CD4-positive, alpha-beta T cell treated with Interleukin-17A for 1 hour (primary cell): Measurements from ENCODE around the gene MUC4.
A peak's percentile ranks its signal among the peaks of the same experiment; 100 is the strongest.
"Not testable (repeated sequence)": the region's sequence is repeated elsewhere in the genome, so short reads cannot be mapped to it uniquely, and the experiment has no call there.

Experiments
- DNase-seq: peaks from one replicate; pipeline ENCODE4 v3.0.0-alpha.2; 2020

MUC4 gene

DNA sequence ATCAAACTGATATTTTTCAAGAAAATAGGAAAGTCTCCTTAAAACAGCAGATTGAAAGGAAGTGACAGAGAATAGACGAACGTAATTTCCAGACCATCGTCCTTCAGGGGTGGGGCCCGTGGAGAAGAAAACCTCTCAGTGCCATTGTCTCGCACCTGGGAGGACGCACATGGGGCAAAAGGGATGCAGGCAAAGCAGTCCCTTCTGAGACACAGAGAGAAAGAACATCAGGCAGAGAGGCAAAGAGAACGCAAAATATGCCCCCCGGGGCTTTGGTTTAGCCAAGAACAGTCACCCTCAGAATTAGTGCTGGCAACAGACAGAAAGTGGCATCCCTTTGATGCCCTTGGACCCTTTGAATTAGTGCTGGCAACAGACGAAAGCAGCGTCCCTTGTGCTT is 53.9 kb downstream of the MUC4 start:
- DNase-seq = no peak

DNA sequence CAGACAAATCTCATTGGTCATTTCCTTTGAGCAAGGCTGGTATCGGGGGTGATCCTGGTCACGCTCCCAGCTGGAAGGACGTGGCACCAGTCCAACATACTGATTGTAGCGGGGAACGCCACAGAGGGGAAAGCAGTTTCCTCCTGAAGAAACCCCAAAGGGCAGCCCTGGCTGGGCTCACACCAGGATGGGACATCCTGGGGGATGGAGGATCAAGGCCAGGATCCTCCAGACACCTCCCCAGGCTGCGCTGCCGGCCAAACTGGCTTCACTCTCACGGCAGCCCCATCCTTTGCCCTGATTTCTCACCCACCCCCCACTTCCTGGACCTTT is 54.3 kb downstream of the MUC4 start:
- DNase-seq = no peak

DNA sequence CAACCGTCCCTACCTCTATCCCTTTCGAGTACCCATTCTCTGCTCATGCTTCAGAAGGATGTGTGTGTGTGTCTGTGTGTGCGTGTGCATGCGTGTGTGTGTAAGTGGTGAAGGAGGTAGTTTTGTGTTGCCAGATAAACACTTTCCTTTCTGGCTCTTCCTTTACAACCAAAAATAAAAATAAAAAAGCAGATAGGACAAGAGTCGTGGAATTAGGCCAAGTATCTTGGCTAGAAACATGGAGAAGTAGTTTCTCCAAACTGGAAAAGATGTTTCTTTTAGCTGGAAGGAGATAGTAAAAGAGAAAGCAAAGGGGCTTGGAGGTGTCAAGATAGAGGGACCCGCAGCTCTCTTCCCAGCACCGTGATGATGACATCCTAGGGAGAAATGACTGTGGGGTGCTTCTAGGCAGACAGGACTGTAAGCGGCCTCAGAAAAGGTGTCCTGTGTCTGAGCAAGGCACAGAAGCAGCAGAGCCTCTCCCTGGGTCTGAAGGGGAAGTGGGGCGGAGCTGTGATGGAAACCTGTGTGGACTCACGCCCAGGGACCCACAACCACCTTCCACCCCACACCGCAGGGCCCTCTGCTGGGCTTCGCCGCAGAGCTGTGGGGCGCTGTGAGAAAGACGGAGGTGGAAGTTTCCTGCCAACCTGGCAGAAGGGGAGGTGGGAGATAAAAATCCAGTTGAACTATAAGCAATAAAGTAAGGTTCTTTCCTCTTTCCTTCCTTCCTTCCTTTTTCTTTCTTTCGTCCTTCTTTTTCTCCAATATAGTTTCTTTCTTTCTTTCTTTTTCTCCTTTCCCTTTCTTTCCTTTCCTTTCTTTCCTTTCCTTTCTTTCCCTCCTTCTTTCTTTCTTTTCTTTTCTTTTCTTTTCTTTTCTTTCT is 55.7 kb downstream of the MUC4 start:
- DNase-seq = peak; percentile 57

DNA sequence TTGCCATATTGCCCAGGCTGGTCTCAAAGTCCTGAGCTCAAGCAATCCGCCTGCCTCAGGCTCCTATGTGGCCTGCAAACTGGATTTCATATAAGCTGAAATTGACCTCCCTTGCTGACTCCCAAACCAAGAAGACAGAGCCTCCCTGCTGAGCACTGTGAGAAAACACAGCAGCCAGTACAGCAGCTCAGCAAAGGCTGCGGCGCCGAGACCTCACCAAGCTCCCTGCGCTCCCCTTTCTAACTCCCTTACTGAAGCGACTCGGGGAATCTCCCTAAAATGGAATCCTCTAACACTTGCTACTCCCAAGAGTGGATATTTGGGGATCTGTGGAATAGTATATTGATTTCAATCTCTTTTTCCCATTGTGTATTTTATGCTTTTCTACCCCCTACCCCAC is 56.3 kb downstream of the MUC4 start:
- no peak for DNase-seq

DNA sequence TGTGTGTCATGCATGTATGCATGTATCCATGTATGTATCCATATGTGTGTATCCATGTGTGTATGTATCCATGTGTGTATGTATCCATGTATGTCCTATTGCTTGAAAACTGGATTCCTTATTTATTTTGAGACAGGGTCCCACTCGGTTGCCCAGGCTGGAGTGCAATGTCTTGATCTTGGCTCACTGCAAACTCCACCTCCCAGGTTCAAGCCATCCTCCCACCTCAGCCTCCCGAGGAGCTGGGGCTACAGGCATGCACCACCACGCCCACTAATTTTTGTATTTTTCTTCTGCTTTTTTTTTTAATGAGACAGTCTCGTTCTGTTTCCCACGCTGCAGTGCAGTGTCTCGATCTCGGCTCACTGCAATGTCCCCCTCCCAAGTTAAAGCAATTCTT is 56.8 kb downstream of the MUC4 start:
- DNase-seq = no peak

DNA sequence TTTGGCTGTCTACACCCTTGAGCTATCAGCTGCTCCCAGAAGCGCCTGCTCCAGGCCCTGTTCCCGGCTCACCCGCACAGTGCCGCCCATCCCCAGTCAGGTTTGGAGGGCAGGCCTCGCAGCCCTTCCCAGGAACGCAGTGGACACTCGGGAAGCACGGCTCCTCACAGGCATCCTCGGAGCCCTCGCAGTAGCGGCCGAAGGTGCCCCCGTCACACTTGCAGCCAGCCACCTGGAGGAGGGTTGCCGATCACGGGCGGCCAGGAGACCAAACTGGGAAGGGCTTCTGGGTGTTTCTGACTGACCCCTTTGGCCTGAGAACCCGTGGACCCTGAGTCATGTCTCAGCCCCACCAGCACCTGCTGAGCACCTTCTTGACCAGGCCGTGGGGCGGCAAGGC is 57.6 kb downstream of the MUC4 start:
- no peak for DNase-seq

DNA sequence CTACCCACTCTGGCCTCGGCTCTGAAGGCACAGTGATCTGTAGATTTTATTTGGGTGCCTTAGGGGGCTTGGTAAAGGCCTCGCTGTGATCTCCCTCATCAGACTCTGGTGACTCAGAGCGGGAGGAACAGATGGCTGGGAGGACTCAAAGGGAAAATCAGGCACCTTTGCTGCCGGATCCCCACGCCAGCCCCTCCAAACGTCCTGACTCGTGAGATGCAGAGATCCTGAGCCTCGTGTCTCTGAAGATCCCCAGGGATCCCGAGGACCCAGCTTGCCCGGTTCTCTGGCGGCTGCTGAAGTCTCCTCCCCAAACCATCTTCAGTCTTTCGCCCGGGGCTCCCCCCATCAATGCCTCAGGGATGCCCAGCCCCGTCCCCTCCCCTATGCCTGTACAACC is 58.1 kb downstream of the MUC4 start:
- DNase-seq = no peak

DNA sequence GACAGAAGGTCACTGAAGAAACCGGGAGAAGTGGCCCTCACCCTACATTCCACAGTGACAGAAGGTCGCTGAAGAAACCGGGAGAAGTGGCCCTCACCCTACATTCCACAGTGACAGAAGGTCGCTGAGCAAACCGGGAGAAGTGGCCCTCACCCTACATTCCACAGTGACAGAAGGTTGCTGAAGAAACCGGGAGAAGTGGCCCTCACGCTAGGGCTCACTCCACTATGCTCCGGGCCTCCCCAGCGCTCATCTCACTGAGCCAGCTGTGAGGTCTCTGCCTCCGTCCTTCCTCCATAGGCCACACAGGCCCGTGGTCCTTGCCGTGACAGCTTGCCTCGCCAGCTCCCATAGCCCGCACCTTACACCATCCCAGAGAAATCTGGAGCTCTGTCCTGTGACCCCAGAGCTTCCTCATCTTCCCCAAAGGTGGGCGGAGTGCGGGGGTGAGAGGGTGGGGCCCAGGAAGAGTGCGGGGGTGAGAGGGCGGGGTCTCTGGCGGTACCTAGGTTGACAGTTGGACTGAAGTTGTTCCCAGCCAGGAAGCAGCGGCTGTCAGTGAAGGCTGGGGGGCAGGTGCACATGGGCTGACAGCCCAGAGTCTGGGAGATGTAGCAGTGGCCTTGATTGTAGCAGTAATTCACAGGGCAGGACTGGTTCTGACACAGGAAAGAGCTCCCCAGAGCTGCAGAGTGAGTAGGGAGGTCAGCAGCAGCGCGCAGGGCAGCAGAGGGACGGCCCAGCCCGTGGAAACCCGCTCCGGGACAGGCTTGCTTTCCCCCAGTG is 59.0 kb downstream of the MUC4 start:
- DNase-seq = no peak

DNA sequence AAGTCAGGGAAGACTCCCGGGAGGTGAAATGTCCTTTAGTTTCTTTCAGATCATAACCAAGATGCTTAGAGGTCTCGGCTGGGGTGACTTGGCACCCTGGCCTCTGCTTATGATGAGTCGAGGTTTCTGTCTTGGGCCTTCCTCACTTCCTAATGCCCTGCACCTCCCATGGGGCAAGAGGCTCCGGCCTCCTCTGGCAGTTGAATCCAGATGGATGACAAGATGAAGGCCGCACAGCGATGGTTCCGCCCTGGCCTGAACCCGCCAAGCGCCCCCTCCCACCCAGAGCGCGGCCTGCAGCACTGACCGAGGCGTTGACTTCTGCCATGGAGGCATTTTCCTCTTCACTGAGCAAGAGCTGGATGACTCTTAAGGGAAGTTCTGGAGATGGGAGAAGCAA is 59.7 kb downstream of the MUC4 start:
- no peak for DNase-seq

DNA sequence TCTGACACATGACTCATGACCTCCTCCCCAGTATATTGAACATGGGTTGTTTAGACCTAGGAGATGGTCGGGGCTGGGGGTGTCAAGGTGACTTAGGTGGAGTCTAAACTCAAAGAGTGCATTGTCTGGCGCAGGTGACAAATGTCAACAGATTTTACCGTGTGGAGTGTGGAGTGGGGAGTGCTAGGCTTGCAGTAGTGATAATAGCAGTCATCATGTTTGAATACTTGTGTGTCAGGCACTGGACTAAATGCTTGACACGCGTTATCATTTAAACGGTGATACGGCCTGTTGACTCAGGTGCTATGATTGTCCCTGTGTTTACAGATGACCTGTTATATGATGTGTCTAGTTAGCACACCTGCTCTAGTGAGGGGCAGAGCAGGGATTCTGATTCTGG is 60.2 kb downstream of the MUC4 start:
- no peak for DNase-seq

DNA sequence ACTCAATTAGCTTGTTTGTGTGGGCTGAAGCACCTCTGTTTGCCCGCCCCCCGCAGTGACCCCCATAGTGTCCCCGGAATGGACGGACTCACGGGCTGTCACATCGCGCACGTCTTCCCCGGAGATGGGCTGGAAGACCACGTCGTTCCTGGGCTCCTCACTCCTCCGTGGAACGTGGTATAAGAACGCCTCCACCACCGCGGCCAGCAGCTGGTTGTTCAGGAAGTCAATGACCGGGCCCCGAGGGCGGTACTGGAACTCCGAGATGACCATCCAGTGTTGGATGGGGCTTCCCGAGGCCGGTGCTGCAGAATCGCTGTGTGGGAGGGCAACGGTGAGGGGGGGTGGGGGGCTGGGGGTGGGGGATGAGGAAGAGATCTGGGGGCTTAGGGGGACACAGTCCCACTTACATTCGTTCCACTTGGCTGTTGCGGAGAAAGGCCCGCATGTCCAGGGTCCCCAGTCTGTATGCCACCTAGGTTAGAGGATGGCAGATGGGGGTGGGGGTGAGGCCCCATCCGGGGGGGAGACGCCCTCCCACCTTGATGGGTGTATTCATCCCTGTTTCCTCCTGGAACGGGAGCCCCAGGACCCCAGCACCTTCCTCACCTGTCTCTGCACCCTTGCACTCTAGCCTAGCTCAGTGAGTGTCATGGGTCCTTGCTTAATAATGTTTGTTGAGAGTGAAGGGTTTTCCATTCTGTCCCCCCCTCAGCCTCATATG is 60.8 kb downstream of the MUC4 start:
- DNase-seq = no peak

DNA sequence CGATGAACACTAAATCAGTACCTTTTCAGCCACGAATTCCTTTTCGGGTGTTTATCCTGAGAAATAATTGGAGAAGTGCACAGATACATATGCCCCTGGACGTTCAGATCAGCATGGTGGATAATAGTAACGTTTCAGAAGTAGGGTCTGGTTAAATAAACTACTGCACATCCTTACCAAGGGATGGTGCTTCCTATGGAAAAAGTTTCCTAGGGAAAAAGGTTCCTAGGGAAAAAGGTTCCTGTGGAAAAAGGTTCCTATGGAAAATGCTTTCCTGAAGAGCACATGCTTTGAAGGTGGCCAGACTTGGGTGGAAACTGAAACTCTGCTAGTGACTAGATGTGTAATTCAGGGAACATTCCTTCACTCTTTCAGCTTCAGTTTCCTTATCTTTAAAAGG is 62.6 kb downstream of the MUC4 start:
- not testable (repeated sequence) for DNase-seq

DNA sequence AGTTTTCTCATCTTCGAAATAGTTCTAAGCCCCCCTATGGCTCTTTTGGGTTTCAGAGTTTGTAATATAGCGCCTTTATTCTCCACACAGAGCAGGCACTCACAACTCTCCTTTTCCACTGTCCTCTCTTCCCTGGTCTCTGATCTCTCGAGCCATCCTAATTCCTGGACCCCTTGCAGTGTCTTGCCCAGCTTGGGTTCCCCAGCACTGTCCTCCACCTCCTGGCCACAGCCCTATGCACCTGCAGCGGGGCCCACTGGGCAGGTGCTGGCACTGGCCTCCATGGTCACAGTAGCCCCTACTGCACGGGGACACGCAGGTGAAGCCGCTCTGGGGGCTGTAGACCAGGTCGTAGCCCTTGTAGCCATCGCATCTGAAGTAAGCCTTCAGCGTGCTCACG is 63.1 kb downstream of the MUC4 start:
- DNase-seq = no peak

DNA sequence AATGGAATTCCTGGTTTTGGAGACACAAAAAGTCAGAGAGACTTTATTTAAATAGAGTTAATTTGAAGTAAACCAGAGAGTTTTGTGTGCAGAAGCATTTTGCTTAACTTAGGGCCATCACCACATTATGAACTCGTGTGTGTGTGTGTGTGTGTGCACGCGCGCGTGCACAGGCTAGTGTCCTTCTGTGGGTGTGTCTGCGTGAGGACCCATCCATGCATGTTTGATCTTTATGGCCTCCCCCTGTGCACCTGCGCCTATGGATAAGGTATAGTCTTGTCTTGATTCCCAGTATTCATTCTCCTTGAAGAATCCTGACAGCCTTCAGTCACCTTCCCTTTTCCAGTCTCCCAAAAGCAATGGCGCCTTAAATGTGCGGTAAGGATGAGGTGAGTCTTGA is 65.0 kb downstream of the MUC4 start:
- DNase-seq = no peak

DNA sequence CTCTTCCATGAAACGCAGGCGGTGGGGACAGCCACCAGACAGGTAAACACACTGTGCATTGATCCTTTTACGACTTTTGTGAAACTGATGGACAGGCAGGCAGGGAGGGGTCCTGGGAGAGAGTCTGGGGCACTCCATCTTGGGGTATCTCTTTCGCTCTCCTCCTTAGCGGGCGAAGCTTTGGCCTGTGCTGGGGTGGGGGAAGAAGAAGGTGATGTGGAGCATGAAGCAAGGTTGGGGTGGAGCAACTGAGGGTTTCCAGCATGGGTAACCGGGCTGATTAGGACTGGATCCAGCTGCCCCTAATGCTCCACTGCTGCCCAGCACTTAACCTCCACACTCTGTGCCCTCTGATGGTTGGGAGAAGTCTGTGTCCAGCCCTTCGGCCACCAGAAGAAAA is 65.4 kb downstream of the MUC4 start:
- no peak for DNase-seq

DNA sequence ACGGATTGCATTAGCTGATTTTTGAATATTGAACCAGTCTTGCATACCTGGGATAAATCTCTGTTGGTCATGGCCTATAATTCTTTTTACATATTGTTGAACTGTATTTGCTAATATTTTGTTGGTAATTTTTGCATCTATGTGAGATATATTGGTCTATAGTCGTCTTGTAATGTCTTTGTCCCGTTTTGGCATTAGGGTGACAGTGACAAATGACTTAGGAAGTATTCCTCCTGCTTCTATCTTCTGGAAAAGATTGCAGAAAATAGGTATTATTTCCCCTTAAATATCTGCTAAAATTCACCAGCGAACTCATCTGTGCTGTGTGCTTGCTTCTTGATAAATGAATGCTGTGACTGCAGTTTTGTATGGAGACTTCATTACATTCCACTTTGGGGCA is 67.3 kb downstream of the MUC4 start:
- DNase-seq = no peak

DNA sequence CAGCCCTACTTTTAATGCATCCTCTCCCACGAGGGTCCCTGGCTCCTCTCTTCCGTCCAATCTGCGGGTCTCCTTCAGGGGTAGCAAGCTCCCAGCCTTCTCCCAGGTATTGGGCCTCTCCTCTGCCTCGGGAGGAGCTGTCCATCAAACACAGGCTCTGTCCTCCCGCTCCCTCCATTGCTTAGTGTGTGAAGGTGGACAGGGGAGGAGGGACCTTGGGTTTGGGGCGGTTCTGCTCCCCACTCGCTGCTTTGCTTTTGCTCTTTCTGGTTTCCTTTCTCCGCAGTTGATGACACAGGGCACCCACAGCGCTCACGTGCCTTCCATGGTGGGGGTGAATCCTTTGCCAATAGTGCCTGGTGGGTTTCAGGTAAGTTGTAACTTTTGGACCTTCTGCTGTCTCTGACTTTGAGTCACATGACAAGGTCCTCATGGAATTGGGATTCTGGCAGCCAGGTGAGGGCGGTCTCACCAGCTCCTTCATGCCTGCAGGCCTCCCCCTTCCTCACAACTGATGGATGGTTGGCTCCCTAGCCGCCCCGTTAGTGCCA is 72.1 kb downstream of the MUC4 start:
- DNase-seq = no peak

DNA sequence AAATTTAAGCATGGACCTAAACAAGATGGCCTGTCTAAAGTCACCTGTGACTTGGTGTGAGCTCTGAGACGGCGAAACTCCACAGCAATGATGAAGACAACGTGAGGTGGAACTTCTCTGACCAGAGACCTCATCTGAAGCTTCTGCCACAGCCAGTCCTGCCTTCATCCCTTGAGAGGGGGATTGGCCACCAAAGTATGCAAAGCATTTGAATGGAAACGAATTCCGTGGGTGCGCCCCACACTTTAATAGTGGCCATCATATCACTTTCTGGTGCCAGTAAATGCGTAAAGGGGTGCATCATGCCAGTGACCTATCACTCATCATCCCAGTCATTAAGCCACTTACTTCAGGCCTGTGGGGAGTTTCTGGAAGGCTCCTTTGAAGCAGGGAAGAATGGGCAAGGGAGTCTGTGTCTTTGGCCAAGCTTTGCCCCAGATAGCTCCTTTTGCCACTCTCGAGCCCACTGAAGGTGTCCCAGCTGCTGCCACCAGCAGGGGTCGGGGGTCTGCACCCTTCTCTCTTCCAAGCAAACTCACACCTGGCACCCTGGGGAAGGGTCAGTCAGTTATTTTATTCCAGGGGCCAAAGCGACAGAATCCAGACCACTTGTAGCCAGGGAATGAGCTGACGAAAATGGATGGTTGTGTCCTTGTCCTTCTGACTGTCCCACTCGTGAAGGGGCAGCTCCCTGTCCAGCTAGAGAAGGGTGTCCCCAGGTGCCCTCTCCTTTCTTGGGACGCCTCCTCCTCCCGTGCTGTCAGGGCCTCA is 73.3 kb downstream of the MUC4 start:
- DNase-seq = no peak

DNA sequence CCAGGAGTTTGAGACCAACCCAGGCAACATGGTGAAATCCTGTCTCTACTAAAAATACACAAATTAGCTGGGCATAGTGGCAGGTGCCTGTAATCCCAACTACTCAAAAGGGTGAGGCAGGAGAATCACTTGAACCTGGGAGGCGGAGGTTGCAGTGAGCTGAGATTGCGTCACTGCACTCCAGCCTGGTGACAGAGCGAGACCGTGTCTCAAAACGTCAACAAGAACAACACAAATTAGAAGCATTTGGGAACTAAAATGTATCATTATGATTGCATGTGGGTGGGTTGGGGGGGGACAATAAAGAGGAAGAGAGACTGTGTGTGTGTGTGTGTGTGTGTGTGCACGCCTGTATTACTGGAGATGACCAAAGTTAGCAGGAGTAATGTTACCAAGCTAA is 73.9 kb downstream of the MUC4 start:
- DNase-seq = not testable (repeated sequence)

DNA sequence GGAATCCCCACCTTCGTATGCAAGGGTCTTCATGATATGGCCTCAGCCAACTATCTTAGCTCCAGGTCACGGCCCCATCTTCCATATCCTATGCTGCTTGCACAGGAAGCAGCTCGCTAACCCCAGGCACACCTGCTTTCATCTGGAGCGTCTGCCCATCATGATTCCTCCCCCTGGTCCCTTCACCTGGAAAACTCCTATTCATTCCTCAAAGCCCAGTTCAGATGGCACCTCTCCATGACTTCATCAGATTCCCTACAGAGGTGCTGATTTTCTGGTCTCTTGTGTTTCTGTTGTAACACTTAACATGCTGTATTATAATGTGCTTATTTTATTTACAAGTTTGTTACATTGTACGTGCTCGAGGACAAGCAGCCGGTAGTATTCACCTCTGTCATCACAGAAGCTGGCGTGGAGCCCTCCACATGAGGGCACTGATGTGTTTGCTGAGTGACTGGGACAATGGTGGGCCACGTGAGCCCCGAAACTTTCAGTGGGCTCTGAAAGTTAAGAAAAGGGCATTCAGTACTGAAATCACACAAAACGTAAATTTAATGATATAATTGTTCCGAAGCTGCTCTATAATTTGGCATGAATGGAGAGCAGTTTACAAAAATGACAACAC is 74.8 kb downstream of the MUC4 start:
- DNase-seq = no peak

DNA sequence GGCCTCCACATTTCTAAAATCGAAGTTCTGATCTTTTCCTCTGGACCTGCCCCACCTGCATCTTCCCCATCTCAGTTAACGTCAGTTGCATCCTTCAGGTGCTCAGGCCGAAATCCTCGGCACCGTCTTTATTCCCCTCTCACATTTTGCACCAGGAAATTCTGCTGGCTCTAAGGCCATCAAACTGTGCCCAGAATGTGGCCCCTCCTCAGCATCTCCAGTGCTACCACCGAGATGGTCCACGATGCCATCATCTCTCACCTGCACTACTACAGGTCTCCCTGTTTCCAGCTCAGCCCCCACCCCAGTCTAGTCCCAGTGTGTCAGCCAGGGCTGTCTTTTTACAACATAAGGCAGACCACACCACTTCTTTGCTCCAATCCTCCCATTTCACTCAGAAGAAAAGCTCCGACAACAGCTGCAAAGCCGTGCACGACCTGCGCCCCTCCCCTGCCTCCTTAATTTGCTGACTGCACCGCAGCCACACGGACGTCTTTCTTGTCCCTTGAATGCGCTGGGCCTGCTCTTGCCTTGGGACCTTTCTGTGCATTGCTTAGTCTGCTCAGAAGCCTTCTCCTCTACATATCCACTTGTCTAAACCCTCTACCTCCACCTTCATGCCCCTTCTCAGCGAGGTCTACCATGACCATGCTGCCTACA is 76.6 kb downstream of the MUC4 start:
- no peak for DNase-seq

DNA sequence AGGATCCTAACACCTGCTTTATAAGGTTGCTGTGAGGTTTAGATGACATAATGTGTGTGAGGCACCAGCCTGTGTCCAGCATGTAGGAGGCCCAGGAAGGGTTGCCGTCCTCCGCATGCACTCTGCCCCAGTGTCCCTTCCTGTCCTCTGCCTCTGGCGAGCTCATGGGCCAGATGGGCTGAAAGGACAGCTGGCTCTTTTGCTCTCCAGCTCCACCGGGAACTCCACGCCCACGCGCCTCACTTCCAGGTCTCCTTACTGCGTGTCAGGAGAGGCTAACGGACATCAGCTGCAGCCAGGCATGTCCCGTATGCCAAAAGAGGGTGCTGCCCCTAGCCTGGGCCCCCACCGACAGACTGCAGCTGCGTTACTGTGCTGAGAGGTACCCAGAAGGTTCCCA is 78.8 kb downstream of the MUC4 start:
- DNase-seq = no peak
